ENCODE data around the gene DCBLD2. TPM values are rescaled to one million over a fixed set of nuclear protein-coding genes. Genes with fewer than 3 reads are reported as not detected.

Gene DCBLD2
- total RNA-seq (2014; rRNA removed; shearing (Covaris generic)): 268 and 288 TPM in 2 replicates

GRCh38 chr3:98901392-98902350 lies at the start of gene DCBLD2:
Gene DCBLD2, minus strand, starts transcription at chr3:98901695. Its CDS starts 369 bp downstream, at chr3:98901326.

GRCh38 chr3:98763076-98763475 lies 138.4 kb downstream of the DCBLD2 start, which contains the start of gene ST3GAL6:
Gene ST3GAL6, plus strand, starts transcription at chr3:98763340. Its CDS starts 5,101 bp downstream, at chr3:98768441.

Small RNA genes lying within 50 kb of the gene (small RNA-seq; reads per million reads assigned to genes)
- gene RNU6-1263P: not detected
- not detected for gene RNU6-26P

Other genes starting within 250 kb of the DCBLD2 start
- 3.0 and 4.4 TPM in 2 replicates for gene ST3GAL6, start 138.4 kb downstream of the DCBLD2 start, total RNA-seq (2014; rRNA removed; shearing (Covaris generic))

Measured in A375 (cell line).